Astrocyte of the spinal cord (primary cell): Measurements from ENCODE around the gene RNFT2.

Experiments used
- DNase-seq: peaks from one replicate; pipeline ENCODE4 v3.0.0; 2011; ENCODE audit warnings: low read depth, low spot score
- H3K4me3 ChIP-seq: 2 replicates; pipeline ENCODE4 v1.5.1; 2011; ENCODE audit warnings: low read depth, mild to moderate bottlenecking, low read length, moderate library complexity
- in situ Hi-C: cut with HindIII; loops from 2 replicates; pipeline ENCODE4 v1.10.0; 2017; ENCODE audit warnings: low sequenced_read_pairs
- TF ChIP-seq, protein P1 (sequence below): IDR thresholded peaks from 2 replicates; pipeline ENCODE4 v1.5.1; 2012; ENCODE audit warnings: low read depth, mild to moderate bottlenecking, low read length, inconsistent platforms

RNFT2 gene

DNA sequence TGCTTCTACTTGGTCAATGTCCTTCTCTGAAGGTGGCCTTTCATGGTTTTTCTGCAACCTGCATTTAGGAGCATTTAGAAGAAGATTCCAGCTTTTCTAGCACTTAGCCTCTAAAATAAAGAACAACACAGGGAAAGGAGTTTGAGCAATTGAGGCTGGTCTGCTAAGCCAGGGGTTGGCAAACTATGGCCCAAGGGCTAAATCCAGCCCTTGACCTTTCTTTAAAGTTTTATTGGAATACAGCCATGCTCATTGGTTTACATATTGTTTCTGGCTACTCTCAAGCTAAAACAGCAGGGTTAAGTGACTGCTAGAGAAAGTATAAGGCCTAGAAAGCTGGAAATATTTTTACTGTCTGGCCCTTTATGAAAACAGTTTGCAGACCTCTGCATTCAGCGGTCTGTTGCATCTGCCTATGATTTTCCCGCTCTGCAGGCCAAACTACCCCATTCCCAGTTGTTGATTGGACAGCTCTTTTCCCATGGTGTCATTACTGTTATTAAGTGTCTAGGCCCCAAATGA is 39.5 kb upstream of the RNFT2 start:
- TF ChIP-seq, protein P1, sequence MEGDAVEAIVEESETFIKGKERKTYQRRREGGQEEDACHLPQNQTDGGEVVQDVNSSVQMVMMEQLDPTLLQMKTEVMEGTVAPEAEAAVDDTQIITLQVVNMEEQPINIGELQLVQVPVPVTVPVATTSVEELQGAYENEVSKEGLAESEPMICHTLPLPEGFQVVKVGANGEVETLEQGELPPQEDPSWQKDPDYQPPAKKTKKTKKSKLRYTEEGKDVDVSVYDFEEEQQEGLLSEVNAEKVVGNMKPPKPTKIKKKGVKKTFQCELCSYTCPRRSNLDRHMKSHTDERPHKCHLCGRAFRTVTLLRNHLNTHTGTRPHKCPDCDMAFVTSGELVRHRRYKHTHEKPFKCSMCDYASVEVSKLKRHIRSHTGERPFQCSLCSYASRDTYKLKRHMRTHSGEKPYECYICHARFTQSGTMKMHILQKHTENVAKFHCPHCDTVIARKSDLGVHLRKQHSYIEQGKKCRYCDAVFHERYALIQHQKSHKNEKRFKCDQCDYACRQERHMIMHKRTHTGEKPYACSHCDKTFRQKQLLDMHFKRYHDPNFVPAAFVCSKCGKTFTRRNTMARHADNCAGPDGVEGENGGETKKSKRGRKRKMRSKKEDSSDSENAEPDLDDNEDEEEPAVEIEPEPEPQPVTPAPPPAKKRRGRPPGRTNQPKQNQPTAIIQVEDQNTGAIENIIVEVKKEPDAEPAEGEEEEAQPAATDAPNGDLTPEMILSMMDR: no peak
- H3K4me3 ChIP-seq: no peak overlapping the region
- no peak for DNase-seq
- in situ Hi-C loops: no loop called here

DNA sequence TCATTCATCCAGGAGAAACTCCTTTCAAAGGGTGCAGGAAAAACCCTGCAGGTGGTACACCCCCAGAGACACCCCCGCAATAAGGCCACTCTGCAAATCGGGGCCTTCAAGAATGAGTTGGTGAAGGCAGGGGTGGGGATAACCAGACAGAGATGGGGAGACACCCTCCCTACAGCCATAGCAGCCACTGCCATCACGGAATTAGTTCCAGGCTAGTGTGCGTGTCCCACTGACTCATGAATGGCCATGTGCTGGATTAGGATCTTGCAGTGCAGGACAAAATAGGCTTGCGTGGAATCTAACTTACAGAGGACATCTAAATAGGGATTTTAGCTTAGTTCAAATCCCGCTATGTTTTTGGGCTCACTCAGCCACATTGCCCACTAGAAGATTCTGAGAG is 38.0 kb upstream of the RNFT2 start:
- no peak overlapping the region for H3K4me3 ChIP-seq
- in situ Hi-C loops: no loop called here
- TF ChIP-seq, protein P1: no peak
- no peak for DNase-seq

DNA sequence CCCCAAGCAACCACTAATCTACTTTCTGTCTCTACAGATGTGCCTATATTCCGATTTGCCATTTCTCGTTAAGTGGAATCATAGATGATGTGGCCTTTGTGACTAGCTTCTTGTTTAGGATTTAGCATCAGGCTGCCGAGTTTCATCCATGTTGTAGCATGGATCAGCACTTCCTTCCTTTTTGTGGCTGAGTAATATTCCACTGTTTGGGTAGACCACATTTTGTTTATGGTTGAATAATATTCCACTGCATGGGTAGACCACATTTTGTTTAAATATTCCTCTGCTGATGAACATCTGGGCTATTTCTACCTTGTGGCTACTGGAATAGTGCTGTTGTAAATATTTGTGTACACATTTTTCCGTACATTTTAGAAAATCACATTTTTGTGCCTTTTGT is 36.7 kb upstream of the RNFT2 start:
- DNase-seq: no peak
- TF ChIP-seq, protein P1: no peak
- in situ Hi-C loops: no loop called here
- H3K4me3 ChIP-seq: no peak overlapping the region

DNA sequence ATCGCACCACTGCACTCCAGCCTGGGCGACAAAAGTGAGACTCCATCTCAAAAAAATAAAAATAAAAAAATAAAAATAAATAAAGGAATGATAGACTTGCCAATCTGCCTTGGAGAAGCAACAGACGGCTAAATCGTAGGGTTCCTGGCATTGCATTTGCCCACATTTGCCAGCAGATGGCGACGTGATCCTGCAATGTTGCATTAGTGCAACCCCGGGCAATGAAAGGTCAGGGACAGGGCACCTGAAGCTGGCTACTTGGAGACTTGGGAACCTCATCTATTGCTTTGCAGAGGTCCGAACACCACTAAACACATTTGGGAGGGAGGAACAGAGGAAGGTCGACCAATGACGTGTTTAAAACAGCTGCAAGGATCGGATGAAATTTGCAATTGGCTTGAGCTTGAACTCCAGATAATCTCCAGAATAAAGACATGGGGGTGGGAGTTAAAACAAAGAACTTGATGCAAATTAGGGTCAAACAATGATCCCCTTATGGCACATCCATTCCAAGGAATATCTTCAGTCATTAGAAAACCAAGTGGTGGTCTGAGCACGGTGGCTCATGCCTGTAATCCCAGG is 34.8 kb upstream of the RNFT2 start:
- TF ChIP-seq, protein P1: peak; percentile 93
- in situ Hi-C loops: no loop called here
- DNase-seq: peak; percentile 50

DNA sequence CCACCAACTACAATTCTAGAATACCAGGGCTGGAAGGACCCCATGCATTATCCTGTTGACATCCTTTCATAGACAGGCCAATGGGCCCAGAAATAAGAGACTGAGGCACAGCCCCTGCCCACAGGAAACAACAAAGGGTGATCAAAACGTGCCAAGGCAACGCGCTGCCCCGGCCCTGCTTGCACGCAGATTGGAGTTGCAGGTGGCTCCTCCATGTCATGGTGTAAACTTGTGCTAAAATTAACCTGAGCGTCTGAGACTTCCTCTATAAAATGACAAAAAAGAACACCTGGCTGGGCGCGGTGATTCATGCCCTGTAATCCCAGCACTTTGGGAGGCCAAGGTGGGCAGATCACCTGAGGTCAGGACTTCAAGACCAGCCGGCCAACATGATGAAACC is 30.4 kb upstream of the RNFT2 start:
- in situ Hi-C loops: no loop called here
- no peak overlapping the region for H3K4me3 ChIP-seq
- DNase-seq: no peak
- TF ChIP-seq, protein P1: no peak

More for the DNA sequence above, 34.8 kb upstream of the RNFT2 start:
- H3K4me3 ChIP-seq: no peak overlapping the region

DNA sequence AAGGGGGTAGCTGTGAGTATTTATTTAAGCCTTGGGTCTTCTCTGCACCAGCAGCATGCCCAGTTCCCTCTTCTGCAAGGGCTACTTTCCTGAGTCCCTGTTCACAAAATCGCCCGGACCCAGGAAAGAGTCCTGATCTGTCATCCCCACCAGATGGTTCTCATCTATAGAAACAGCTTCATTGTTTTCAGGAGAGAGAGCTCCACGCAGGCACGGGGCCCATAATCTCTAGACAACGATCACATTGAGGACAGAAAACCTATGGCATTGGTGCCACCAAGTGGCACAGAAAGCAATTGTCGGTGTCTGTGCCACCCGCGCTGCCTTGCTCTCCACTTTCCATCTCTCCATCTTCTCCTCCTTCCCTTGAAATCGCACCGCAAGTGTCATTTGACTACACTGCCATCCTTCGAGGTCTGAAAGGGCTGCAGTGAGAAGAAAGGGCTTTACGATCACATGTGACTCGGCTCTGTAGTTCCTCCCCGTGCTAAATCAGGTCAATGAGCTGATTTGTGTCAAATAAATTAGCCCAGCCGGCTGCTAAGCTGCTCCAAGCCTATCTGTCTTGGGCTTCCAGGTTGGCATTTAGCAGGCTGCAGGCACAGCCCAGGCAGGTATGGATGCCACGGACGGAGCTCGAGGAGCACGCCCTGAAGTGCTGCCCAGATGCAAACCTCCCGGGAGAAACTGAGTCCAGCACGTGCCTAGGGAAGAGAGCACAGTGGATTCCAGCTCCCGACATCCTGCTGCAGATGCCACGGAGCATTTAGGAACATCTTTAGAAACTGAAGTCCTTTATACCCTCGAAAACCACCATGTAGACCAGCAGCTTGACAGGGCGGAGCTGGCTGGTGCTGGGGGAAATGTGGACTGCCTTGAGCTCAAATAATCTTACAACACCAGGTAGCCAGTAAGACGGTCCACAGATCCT is 29.0 kb upstream of the RNFT2 start:
- in situ Hi-C loops: no loop called here
- TF ChIP-seq, protein P1: peak; percentile 55
- H3K4me3 ChIP-seq: no peak overlapping the region
- peak; percentile 49 for DNase-seq
